Chondrocyte (in vitro differentiated cells): ENCODE results near the gene ZNRF1. TPM values are rescaled to one million over a fixed set of nuclear protein-coding genes. Genes with fewer than 3 reads are reported as not detected.

Source experiments
- DNase-seq: peaks from one replicate; pipeline ENCODE4 v3.0.0; 2021; ENCODE audit warnings: mixed read lengths, low spot score
- H3K27ac Mint-ChIP-seq: one replicate; pipeline ENCODE4 v1.8.0; 2021; ENCODE audit warnings: mild to moderate bottlenecking, moderate library complexity, mixed read lengths; ENCODE audit not compliant: unreplicated experiment
- H3K27me3 Mint-ChIP-seq: 2 replicates; pipeline ENCODE4 v1.8.0; 2021; ENCODE audit warnings: low read depth, mixed read lengths
- H3K36me3 Mint-ChIP-seq: 2 replicates; pipeline ENCODE4 v1.8.0; 2021; ENCODE audit warnings: low read depth, mixed read lengths
- H3K4me1 Mint-ChIP-seq: 2 replicates; pipeline ENCODE4 v1.8.0; 2021; ENCODE audit warnings: low read depth, mild to moderate bottlenecking, mixed read lengths
- H3K4me3 Mint-ChIP-seq: one replicate; pipeline ENCODE4 v1.8.0; 2021; ENCODE audit warnings: mild to moderate bottlenecking, moderate library complexity, mixed read lengths; ENCODE audit not compliant: unreplicated experiment
- H3K9me3 Mint-ChIP-seq: 2 replicates; pipeline ENCODE4 v1.8.0; 2021; ENCODE audit warnings: low read depth, mixed read lengths
- CTCF ChIP-seq: fragments of 200-600 bp; sonication (generic); IDR thresholded peaks from 2 replicates; pipeline ENCODE4 v1.5.0; 2021; ENCODE audit warnings: antibody characterized with exemption, mild to moderate bottlenecking, moderate library complexity
- total RNA-seq: library from RNA; stranded (reverse); gene quantifications from 3 replicates; pipeline ENCODE4 v1.2.1, GENCODE V29; 2021

The ZNRF1 gene
- total RNA-seq, 1 donor from 2014 or later = 22.7 TPM

- DNase-seq = peak; percentile 65
- peaks cover 28% of the 10 kb centered on the region for H3K4me1 Mint-ChIP-seq
- H3K27me3 Mint-ChIP-seq = no peaks in the 10 kb centered on the region
- H3K27ac Mint-ChIP-seq = peak overlapping the region; percentile 47
- peaks cover 2% of the 10 kb centered on the region for H3K36me3 Mint-ChIP-seq
- H3K9me3 Mint-ChIP-seq = peaks cover 2% of the 10 kb centered on the region
- TF ChIP-seq CTCF = peak; percentile 36
- no peak overlapping the region for H3K4me3 Mint-ChIP-seq
These were observed 101.1 kb downstream of the ZNRF1 start for GRCh38 chr16:75099738-75100602.

- no peak overlapping the region for H3K4me3 Mint-ChIP-seq
- H3K9me3 Mint-ChIP-seq = peaks cover 2% of the 10 kb centered on the region
- peaks cover 2% of the 10 kb centered on the region for H3K36me3 Mint-ChIP-seq
- DNase-seq = no peak
- peaks cover 28% of the 10 kb centered on the region for H3K4me1 Mint-ChIP-seq
- TF ChIP-seq CTCF = no peak
- no peaks in the 10 kb centered on the region for H3K27me3 Mint-ChIP-seq
- H3K27ac Mint-ChIP-seq = no peak overlapping the region
These were observed 101.8 kb downstream of the ZNRF1 start for GRCh38 chr16:75100603-75100990.

- peaks cover 21% of the 10 kb centered on the region for H3K4me1 Mint-ChIP-seq
These were observed 102.8 kb downstream of the ZNRF1 start for GRCh38 chr16:75101635-75102034.

DNA sequence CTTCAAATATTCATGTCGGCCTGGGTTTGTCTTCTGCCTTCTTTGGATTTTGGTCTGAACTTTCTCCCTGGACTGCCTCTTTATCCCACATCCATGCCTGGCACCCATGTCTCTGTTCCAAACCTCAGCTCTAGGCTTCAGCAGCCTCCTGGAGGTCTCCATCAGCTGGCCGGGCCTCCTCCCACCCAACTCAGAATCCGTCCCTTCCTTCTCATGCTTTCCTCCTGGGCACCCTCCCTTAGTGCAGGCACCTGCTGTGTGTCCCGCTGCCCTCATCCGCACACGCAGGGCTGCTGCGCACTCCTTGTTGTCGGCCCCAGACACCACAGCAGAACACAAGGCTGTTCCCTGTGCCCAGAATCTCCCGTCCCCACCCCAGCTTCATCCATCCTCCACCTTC is 103.8 kb downstream of the ZNRF1 start:
- TF ChIP-seq CTCF = no peak
- peaks cover 2% of the 10 kb centered on the region for H3K9me3 Mint-ChIP-seq
- peaks cover 17% of the 10 kb centered on the region for H3K4me1 Mint-ChIP-seq
- H3K27me3 Mint-ChIP-seq = no peaks in the 10 kb centered on the region
- H3K27ac Mint-ChIP-seq = no peak overlapping the region
- peaks cover 2% of the 10 kb centered on the region for H3K36me3 Mint-ChIP-seq
- no peak overlapping the region for H3K4me3 Mint-ChIP-seq
- no peak for DNase-seq

More at GRCh38 chr16:75101635-75102034, 102.8 kb downstream of the ZNRF1 start:
- Mint-ChIP-seq H3K27ac (no peak overlapping the region), H3K4me3 (no peak overlapping the region), H3K36me3 (peaks cover 2% of the 10 kb centered on the region), H3K9me3 (peaks cover 2% of the 10 kb centered on the region), H3K27me3 (no peaks in the 10 kb centered on the region)
- DNase-seq = no peak
- no peak for TF ChIP-seq CTCF

GRCh38 chr16:75103994-75104393 is 105.2 kb downstream of the ZNRF1 start:
- Mint-ChIP-seq H3K4me3 (no peak overlapping the region), H3K4me1 (peaks cover 22% of the 10 kb centered on the region)

More at GRCh38 chr16:75103994-75104393, 105.2 kb downstream of the ZNRF1 start:
- DNase-seq = no peak
- peaks cover 2% of the 10 kb centered on the region for H3K9me3 Mint-ChIP-seq
- no peak overlapping the region for H3K27ac Mint-ChIP-seq
- TF ChIP-seq CTCF = no peak
- no peaks in the 10 kb centered on the region for H3K27me3 Mint-ChIP-seq
- peaks cover 2% of the 10 kb centered on the region for H3K36me3 Mint-ChIP-seq
